WTC11 (cell line): Measurements from ENCODE around the gene F10. TPM values are rescaled to one million over a fixed set of nuclear protein-coding genes. Genes with fewer than 3 reads are reported as not detected.

ENCODE experiments used
- ATAC-seq: fragments of 200-7000 bp; cut with Tn5 transposase; 2 replicates; pipeline ENCODE4 v1.10.0; 2021; ENCODE audit warnings: mild to moderate bottlenecking, moderate library complexity
- CTCF ChIA-PET: fragments of 300-600 bp; sonication (Branson Sonifier 250); formaldehyde crosslinking; loops from one replicate; lab custom pipeline; 2021; ENCODE audit warnings: antibody characterized with exemption; lab: Charles Lee
- POLR2A ChIA-PET: fragments of 350-600 bp; sonication (Branson Sonifier 250); formaldehyde crosslinking; loops from one replicate; lab custom pipeline; 2021; ENCODE audit warnings: antibody characterized with exemption; lab: Charles Lee
- DNase-seq: peaks from one replicate; pipeline ENCODE4 v3.0.0; 2021; ENCODE audit warnings: low spot score
- H3K27ac Mint-ChIP-seq: 2 replicates; pipeline ENCODE4 v1.8.0; 2021; ENCODE audit warnings: mixed read lengths
- H3K27me3 Mint-ChIP-seq: 2 replicates; pipeline ENCODE4 v1.8.0; 2021; ENCODE audit warnings: low read depth, mild to moderate bottlenecking, moderate library complexity, mixed read lengths
- H3K36me3 Mint-ChIP-seq: 2 replicates; pipeline ENCODE4 v1.8.0; 2021; ENCODE audit warnings: mixed read lengths
- H3K4me1 Mint-ChIP-seq: 2 replicates; pipeline ENCODE4 v1.8.0; 2022; ENCODE audit warnings: mixed read lengths
- H3K4me3 Mint-ChIP-seq: 2 replicates; pipeline ENCODE4 v1.8.0; 2021; ENCODE audit warnings: mild to moderate bottlenecking, moderate library complexity, mixed read lengths
- H3K9me3 Mint-ChIP-seq: 2 replicates; pipeline ENCODE4 v1.8.0; 2021; ENCODE audit warnings: mixed read lengths
- ETV6 ChIP-seq: sonication (generic); formaldehyde crosslinking; IDR thresholded peaks from 2 replicates; pipeline ENCODE4 v1.8.1; 2022; ENCODE audit warnings: mild to moderate bottlenecking, missing genetic modification reagents
- FOXJ3 ChIP-seq: sonication (generic); formaldehyde crosslinking; IDR thresholded peaks from 2 replicates; pipeline ENCODE4 v1.9.0; 2021; ENCODE audit warnings: missing genetic modification reagents, mild to moderate bottlenecking, borderline replicate concordance
- IRF2 ChIP-seq: sonication (generic); formaldehyde crosslinking; IDR thresholded peaks from 2 replicates; pipeline ENCODE4 v1.8.0; 2022; ENCODE audit warnings: low read depth, missing genetic modification reagents, borderline replicate concordance
- JAZF1 ChIP-seq: fragments of 250-450 bp; sonication (Bioruptor Pico); IDR thresholded peaks from 2 replicates; pipeline ENCODE4 v1.9.0; 2021; ENCODE audit warnings: moderate library complexity, mild to moderate bottlenecking, inconsistent platforms
- NR3C1 ChIP-seq: sonication (generic); formaldehyde crosslinking; conservative IDR thresholded peaks from 2 replicates; pipeline ENCODE4 v1.8.1; 2023; ENCODE audit warnings: low read depth, mild to moderate bottlenecking, missing genetic modification reagents
- OVOL2 ChIP-seq: fragments of 250-450 bp; sonication (Bioruptor Pico); IDR thresholded peaks from 2 replicates; pipeline ENCODE4 v1.9.0; 2021; ENCODE audit warnings: mild to moderate bottlenecking, borderline replicate concordance
- RORB ChIP-seq: fragments of 250-450 bp; sonication (Bioruptor Pico); IDR thresholded peaks from 2 replicates; pipeline ENCODE4 v1.9.0; 2021; ENCODE audit warnings: mild to moderate bottlenecking
- SMAD4 ChIP-seq: sonication (generic); formaldehyde crosslinking; IDR thresholded peaks from 2 replicates; pipeline ENCODE4 v1.8.0; 2022; ENCODE audit warnings: mild to moderate bottlenecking, missing genetic modification reagents
- ZNF121 ChIP-seq: sonication (generic); formaldehyde crosslinking; IDR thresholded peaks from 2 replicates; pipeline ENCODE4 v1.8.0; 2023; ENCODE audit warnings: missing genetic modification reagents
- ZNF138 ChIP-seq: sonication (generic); formaldehyde crosslinking; conservative IDR thresholded peaks from 2 replicates; pipeline ENCODE4 v1.8.1; 2022; ENCODE audit warnings: mild to moderate bottlenecking, moderate library complexity, missing genetic modification reagents
- ZNF263 ChIP-seq: sonication (generic); formaldehyde crosslinking; IDR thresholded peaks from 2 replicates; pipeline ENCODE4 v1.8.1; 2022; ENCODE audit warnings: low read depth, mild to moderate bottlenecking, moderate library complexity, missing genetic modification reagents
- ZNF317 ChIP-seq: sonication (generic); formaldehyde crosslinking; IDR thresholded peaks from 2 replicates; pipeline ENCODE4 v1.8.1; 2023; ENCODE audit warnings: low read depth, mild to moderate bottlenecking, moderate library complexity, missing genetic modification reagents, borderline replicate concordance
- total RNA-seq: library from RNA; stranded (reverse); gene quantifications from 3 replicates; pipeline ENCODE4 v1.2.3, GENCODE V29; 2021
- TF ChIP-seq, protein P1 (sequence below): fragments of 250-450 bp; sonication (Bioruptor Pico); IDR thresholded peaks from 2 replicates; pipeline ENCODE4 v1.9.0; 2021; ENCODE audit warnings: mild to moderate bottlenecking
- TF ChIP-seq, protein P2 (sequence below): sonication (generic); formaldehyde crosslinking; IDR thresholded peaks from 2 replicates; pipeline ENCODE4 v1.8.0; 2023; ENCODE audit warnings: missing genetic modification reagents, mild to moderate bottlenecking, borderline replicate concordance

F10 gene
- total RNA-seq, 1 experiment from 2014 or later, result 0.87 TPM

DNA sequence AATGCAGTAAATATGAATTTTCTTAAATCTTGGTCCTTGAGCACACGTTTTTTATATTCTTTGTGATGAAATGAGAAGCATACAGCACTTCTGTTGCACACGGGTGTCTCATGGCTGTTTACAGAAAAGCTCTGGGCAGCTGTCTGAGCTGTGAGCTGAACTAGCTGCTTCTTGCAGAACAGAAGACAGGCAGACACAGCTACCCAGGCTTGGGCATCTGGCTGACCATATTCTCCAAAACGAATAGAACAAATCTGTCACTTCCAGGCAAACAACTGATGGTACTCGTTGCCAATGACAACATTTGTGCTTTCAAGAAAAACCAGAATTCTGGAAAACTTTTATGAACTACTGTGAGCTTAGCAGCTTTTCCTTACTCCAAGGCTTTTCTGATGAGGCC, 69.7 kb downstream of the F10 start:
- ChIA-PET POLR2A (no interaction called here), CTCF (no interaction called here)
- Mint-ChIP-seq H3K4me1 (no peaks in the 10 kb centered on the region), H3K27ac (no peak overlapping the region), H3K4me3 (no peak overlapping the region), H3K36me3 (peaks cover 75% of the 10 kb centered on the region), H3K27me3 (no peaks in the 10 kb centered on the region), H3K9me3 (no peaks in the 10 kb centered on the region)
- DNase-seq (no peak), ATAC-seq (no peak)
- TF ChIP-seq ETV6 (no peak), ZNF263 (CRISPR knock-in tag) (no peak), SMAD4 (CRISPR knock-in tag) (no peak), ZNF317 (CRISPR knock-in tag) (no peak), OVOL2 (no peak)

DNA sequence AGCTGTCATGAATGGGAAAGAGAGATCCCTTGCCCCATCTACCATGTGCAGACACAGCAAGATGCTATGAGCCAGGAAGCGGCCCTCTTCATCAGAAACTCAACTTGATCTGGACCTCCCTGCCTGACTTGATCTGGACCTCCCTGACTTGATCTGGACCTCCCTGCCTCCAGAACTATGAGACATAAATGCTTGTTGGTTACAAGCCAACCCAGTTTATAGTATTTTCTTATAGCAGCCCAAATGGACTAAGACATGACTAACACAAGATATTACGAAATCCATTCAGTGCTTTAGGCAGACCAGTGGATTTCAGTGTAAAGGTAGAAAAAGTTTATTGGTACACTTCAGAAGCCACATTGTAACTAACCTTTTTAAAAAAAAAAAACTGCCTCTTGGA, 70.3 kb downstream of the F10 start:
- TF ChIP-seq, protein P1, sequence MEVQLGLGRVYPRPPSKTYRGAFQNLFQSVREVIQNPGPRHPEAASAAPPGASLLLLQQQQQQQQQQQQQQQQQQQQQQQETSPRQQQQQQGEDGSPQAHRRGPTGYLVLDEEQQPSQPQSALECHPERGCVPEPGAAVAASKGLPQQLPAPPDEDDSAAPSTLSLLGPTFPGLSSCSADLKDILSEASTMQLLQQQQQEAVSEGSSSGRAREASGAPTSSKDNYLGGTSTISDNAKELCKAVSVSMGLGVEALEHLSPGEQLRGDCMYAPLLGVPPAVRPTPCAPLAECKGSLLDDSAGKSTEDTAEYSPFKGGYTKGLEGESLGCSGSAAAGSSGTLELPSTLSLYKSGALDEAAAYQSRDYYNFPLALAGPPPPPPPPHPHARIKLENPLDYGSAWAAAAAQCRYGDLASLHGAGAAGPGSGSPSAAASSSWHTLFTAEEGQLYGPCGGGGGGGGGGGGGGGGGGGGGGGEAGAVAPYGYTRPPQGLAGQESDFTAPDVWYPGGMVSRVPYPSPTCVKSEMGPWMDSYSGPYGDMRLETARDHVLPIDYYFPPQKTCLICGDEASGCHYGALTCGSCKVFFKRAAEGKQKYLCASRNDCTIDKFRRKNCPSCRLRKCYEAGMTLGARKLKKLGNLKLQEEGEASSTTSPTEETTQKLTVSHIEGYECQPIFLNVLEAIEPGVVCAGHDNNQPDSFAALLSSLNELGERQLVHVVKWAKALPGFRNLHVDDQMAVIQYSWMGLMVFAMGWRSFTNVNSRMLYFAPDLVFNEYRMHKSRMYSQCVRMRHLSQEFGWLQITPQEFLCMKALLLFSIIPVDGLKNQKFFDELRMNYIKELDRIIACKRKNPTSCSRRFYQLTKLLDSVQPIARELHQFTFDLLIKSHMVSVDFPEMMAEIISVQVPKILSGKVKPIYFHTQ (CRISPR knock-in tag), result no peak
- TF ChIP-seq JAZF1 (CRISPR knock-in tag) (no peak), ZNF121 (CRISPR knock-in tag) (no peak), IRF2 (no peak), NR3C1 (CRISPR knock-in tag) (no peak)
- TF ChIP-seq, protein P2, sequence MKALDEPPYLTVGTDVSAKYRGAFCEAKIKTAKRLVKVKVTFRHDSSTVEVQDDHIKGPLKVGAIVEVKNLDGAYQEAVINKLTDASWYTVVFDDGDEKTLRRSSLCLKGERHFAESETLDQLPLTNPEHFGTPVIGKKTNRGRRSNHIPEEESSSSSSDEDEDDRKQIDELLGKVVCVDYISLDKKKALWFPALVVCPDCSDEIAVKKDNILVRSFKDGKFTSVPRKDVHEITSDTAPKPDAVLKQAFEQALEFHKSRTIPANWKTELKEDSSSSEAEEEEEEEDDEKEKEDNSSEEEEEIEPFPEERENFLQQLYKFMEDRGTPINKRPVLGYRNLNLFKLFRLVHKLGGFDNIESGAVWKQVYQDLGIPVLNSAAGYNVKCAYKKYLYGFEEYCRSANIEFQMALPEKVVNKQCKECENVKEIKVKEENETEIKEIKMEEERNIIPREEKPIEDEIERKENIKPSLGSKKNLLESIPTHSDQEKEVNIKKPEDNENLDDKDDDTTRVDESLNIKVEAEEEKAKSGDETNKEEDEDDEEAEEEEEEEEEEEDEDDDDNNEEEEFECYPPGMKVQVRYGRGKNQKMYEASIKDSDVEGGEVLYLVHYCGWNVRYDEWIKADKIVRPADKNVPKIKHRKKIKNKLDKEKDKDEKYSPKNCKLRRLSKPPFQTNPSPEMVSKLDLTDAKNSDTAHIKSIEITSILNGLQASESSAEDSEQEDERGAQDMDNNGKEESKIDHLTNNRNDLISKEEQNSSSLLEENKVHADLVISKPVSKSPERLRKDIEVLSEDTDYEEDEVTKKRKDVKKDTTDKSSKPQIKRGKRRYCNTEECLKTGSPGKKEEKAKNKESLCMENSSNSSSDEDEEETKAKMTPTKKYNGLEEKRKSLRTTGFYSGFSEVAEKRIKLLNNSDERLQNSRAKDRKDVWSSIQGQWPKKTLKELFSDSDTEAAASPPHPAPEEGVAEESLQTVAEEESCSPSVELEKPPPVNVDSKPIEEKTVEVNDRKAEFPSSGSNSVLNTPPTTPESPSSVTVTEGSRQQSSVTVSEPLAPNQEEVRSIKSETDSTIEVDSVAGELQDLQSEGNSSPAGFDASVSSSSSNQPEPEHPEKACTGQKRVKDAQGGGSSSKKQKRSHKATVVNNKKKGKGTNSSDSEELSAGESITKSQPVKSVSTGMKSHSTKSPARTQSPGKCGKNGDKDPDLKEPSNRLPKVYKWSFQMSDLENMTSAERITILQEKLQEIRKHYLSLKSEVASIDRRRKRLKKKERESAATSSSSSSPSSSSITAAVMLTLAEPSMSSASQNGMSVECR (CRISPR knock-in tag), result no peak
- Mint-ChIP-seq H3K27ac (no peak overlapping the region), H3K27me3 (no peaks in the 10 kb centered on the region), H3K4me1 (no peaks in the 10 kb centered on the region), H3K9me3 (no peaks in the 10 kb centered on the region), H3K36me3 (peaks cover 76% of the 10 kb centered on the region), H3K4me3 (no peak overlapping the region)
- CTCF ChIA-PET, result no interaction called here
- no peak for ATAC-seq
- POLR2A ChIA-PET, result no interaction called here
- DNase-seq, result no peak

DNA sequence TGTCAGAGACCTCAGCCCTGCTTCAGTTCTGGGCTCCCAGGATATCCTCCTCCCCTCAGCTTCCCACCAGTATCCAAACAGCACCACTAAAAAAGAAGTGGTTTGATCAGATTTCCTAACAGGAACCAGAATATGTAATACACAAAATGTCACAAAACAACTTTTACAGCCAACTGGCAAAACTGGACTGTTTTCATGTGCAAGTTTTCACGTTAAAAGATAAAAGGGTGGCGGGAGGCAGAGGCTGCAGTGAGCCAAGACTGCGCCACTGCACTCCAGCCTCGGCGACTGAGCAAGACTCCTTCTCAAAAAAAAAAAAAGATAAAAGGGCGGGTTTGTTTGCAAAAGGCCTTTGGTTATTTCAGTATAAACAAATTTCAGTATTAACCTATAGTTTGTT, 72.8 kb downstream of the F10 start:
- Mint-ChIP-seq H3K9me3 (no peaks in the 10 kb centered on the region), H3K36me3 (peaks cover 76% of the 10 kb centered on the region), H3K4me1 (no peaks in the 10 kb centered on the region), H3K27me3 (no peaks in the 10 kb centered on the region), H3K4me3 (no peak overlapping the region), H3K27ac (no peak overlapping the region)
- TF ChIP-seq ZNF138 (CRISPR knock-in tag), result no peak
- no peak for TF ChIP-seq FOXJ3 (CRISPR knock-in tag)
- TF ChIP-seq RORB (CRISPR knock-in tag), result no peak
- CTCF ChIA-PET, result no interaction called here
- POLR2A ChIA-PET, result no interaction called here
- DNase-seq (no peak), ATAC-seq (no peak)
